Mucosa of descending colon (tissue), 3 donors: Measurements from ENCODE around the gene NLGN4X. TPM values are rescaled to one million over a fixed set of nuclear protein-coding genes. Genes with fewer than 3 reads are reported as not detected.

Experiments used
- ATAC-seq: fragments of 200-7000 bp; cut with Tn5 transposase; one replicate; pipeline ENCODE4 v1.9.1; 2020; ENCODE audit warnings: mild to moderate bottlenecking, moderate library complexity
- DNase-seq, 3 donors: peaks; one replicate each; pipeline ENCODE4 v3.0.0-alpha.2; 2020
- H3K36me3 ChIP-seq: fragments of 200-600 bp; one replicate; pipeline ENCODE4 v1.8.0; 2021; ENCODE audit warnings: low read depth, mild to moderate bottlenecking
- H3K4me1 ChIP-seq: fragments of 200-600 bp; one replicate; pipeline ENCODE4 v1.8.0; 2021; ENCODE audit warnings: low read depth, mild to moderate bottlenecking
- H3K4me3 ChIP-seq: fragments of 200-600 bp; one replicate; pipeline ENCODE4 v1.8.0; 2021; ENCODE audit warnings: mild to moderate bottlenecking
- H3K9me3 ChIP-seq: fragments of 200-600 bp; one replicate; pipeline ENCODE4 v1.8.0; 2021; ENCODE audit warnings: mild to moderate bottlenecking
- CTCF ChIP-seq: fragments of 200-600 bp; IDR thresholded peaks from one replicate; pipeline ENCODE4 v1.8.0; 2022; ENCODE audit warnings: antibody characterized with exemption, mild to moderate bottlenecking
- intact Hi-C, 2 donors: fragments of 100-400 bp; cut with DNase I in 1 of 2; cut with micrococcal nuclease in 1 of 2; formaldehyde crosslinking; loops; one replicate each; pipeline versions ENCODE4 v1.11.0 to v1.11.1; 2022; cut with DNase I, micrococcal nuclease
- total RNA-seq, 3 donors: library from RNA; stranded (reverse); fragmentation: NEBNext Ultra II Directional in 2 of 3; extraction: Animal tissue kit (Norgen Biotek cat#: 25700) in 2 of 3; gene quantifications; one replicate each; pipeline versions ENCODE4 v1.2.1 to v1.2.4, GENCODE V29; 2021 to 2023
- donor health status: DM: no; HTN: no; CAD: no; lungs with moderate emphysema.
- donor health status: DM: no; HTN: no; CAD: no.
- donor health status: DM: no; HTN: yes; CAD: no.

Gene NLGN4X
- total RNA-seq, 3 donors from 2014 or later, result 0.93 to 6.2 (median 1.1) TPM

- intact Hi-C loops, result no loop called here
- H3K36me3 ChIP-seq, result no peaks in the 10 kb centered on the region
- DNase-seq (no peak), ATAC-seq (no peak)
- H3K4me3 ChIP-seq, result no peak overlapping the region
- TF ChIP-seq CTCF, result no peak
- no peaks in the 10 kb centered on the region for H3K9me3 ChIP-seq
- no peaks in the 10 kb centered on the region for H3K4me1 ChIP-seq
Measured at GRCh38 chrX:6129195-6129594, 99.5 kb downstream of the NLGN4X start.

- no peak for ATAC-seq
- no peak for TF ChIP-seq CTCF
- Histone ChIP-seq H3K4me3 (no peak overlapping the region), H3K36me3 (no peaks in the 10 kb centered on the region), H3K9me3 (no peaks in the 10 kb centered on the region), H3K4me1 (no peaks in the 10 kb centered on the region)
- intact Hi-C loops, result no loop called here
- no peak for DNase-seq
Measured at GRCh38 chrX:6120329-6120728, 108.3 kb downstream of the NLGN4X start.

GRCh38 chrX:6095469-6095868 is 133.2 kb downstream of the NLGN4X start:
- ATAC-seq (no peak), DNase-seq (no peak)
- TF ChIP-seq CTCF, result no peak
- intact Hi-C loops, result no loop called here
- Histone ChIP-seq H3K36me3 (no peaks in the 10 kb centered on the region), H3K9me3 (no peaks in the 10 kb centered on the region), H3K4me1 (no peaks in the 10 kb centered on the region), H3K4me3 (no peak overlapping the region)

GRCh38 chrX:6074532-6074931 is 154.1 kb downstream of the NLGN4X start:
- no peak overlapping the region for H3K4me3 ChIP-seq
- intact Hi-C loops, result no loop called here
- no peak for TF ChIP-seq CTCF
- H3K36me3 ChIP-seq, result no peaks in the 10 kb centered on the region
- no peaks in the 10 kb centered on the region for H3K4me1 ChIP-seq
- no peaks in the 10 kb centered on the region for H3K9me3 ChIP-seq
- no peak for ATAC-seq
- no peak for DNase-seq

GRCh38 chrX:6071731-6072130 is 156.9 kb downstream of the NLGN4X start:
- H3K4me3 ChIP-seq, result no peak overlapping the region
- H3K36me3 ChIP-seq, result no peaks in the 10 kb centered on the region
- H3K9me3 ChIP-seq, result no peaks in the 10 kb centered on the region
- ATAC-seq (no peak), DNase-seq (no peak)
- H3K4me1 ChIP-seq, result no peaks in the 10 kb centered on the region
- intact Hi-C loops, result no loop called here
- no peak for TF ChIP-seq CTCF

GRCh38 chrX:6067600-6067999 is 161.1 kb downstream of the NLGN4X start:
- H3K4me3 ChIP-seq, result no peak overlapping the region
- no peaks in the 10 kb centered on the region for H3K36me3 ChIP-seq
- no peak for DNase-seq
- intact Hi-C loops, result no loop called here
- H3K9me3 ChIP-seq, result no peaks in the 10 kb centered on the region
- no peak for ATAC-seq
- no peaks in the 10 kb centered on the region for H3K4me1 ChIP-seq
- no peak for TF ChIP-seq CTCF
